ENCODE results near the gene C1orf174. TPM values are rescaled to one million over a fixed set of nuclear protein-coding genes. Genes with fewer than 3 reads are reported as not detected.

The C1orf174 gene
- 45.7 and 49.7 TPM in 2 replicates for total RNA-seq (2012; rRNA removed)
- 22.5 and 26.7 TPM in 2 replicates for polyA plus RNA-seq (2012; rRNA removed)
- 18.4 and 30.4 TPM in 2 replicates for polyA plus RNA-seq (2012; cell fraction: cytosol; rRNA removed)
- 41.8 and 56.3 TPM in 2 replicates for polyA plus RNA-seq (2012; cell fraction: nucleus; rRNA removed; ENCODE audit: low replicate concordance)
- Bru-seq, nascent RNA, result percentile 71 among the genes with signal in this experiment
- percentile 74 among the genes with signal in this experiment for BruChase-seq, experiment 1, labeled RNA remaining after a 6-hour chase
- BruChase-seq, experiment 2, labeled RNA remaining after a 2-hour chase, result percentile 67 among the genes with signal in this experiment
- long read RNA-seq, transcript C1orf174-201 (4 exons, 1,666 nt), result major isoform, 36 of 46 reads
- long read RNA-seq, partial matches to known transcripts, result 4 of 46 reads
- long read RNA-seq, other reads (novel, unspliced or antisense), result 6 of 46 reads

DNA sequence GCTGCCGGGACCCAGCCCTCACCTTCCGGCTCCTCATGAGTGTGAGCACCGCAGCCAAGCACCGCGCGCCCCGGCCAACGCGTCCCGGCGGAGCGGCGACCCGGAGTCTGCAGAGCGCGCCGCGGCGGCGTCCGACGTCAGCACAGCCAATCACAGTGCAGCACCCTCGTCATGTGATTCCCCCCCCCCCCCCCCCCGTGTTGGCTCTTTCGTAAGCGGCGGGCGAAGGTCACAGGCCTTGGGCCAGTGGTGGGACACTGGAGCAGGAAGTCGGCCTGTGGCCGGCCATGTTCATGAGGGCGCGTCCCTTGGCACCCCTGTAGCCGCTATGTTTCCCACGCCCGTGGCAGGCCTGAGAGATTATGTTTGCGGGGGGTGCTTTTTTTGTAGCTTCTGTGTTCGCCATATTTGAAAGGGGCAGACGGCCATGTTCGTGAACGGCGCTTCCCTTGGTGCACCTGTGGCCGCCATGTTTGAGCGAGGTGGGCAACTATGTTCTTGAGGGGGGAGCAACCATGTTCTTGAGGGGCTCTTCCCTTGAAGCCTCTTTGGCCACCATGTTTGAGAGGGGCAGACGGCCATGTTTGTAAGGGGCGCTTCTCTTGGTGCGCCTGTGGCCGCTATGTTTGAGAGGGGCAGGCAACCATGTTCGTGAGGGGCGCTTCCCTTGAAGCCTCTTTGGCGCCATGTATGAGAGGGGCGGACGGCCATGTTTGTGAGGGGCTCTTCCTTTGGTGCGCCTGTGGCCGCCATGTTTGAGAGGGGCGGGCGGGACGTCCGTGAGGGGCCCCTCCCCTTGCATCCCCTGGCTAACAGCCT is at the start of gene C1orf174:
TSS of gene C1orf174 (minus strand) at position 123 of the 819 bp plus-strand sequence. CDS start at position 37, 86 bp downstream.
- no peaks in the 10 kb centered on the region for H3K9me3 ChIP-seq (ENCODE audit: control insufficient read depth, insufficient read depth, low read length)
- intact Hi-C loops (cut with micrococcal nuclease) (loop anchor here (2.0 kb wide), 1 partner anchor 44 kb away; the partner anchor contains the start of genes CEP104 and DFFB), in situ Hi-C loops (cut with MboI; ENCODE audit: low sequenced_read_pairs) (loop anchor here (25.0 kb wide), 1 partner anchor 2012 kb away; no protein-coding TSS in a partner anchor), dilution Hi-C loops (cut with HindIII; ENCODE audit: low sequenced_read_pairs, unreplicated experiment) (no loop called here)
- peak within 1 kb of the TSS; percentile 81; the same call in 1 of the 2 replicates for H2AK5ac ChIP-seq (ENCODE audit: low read depth, low read length)
- peak within 1 kb of the TSS; percentile 74 for H3K14ac ChIP-seq (replicated peaks; ENCODE audit: low read depth, low read length)
- H2BK20ac ChIP-seq (ENCODE audit: low read depth, low read length), result peak within 1 kb of the TSS; percentile 27; the same call in 1 of the 2 replicates
- peaks cover 14% of the 10 kb centered on the region for H4K20me1 ChIP-seq (ENCODE audit: insufficient read depth, low read length)
- peak within 1 kb of the TSS; percentile 71 for H3K9ac ChIP-seq (ENCODE audit: low read depth, low read length)
- H3K23ac ChIP-seq (ENCODE audit: low read depth, low read length), result peak within 1 kb of the TSS; percentile 52
- H2BK15ac ChIP-seq (ENCODE audit: low read depth, low read length), result peak within 1 kb of the TSS; percentile 18; the same call in 1 of the 3 replicates
- WGBS, 2 experiments (ENCODE audit: extremely low coverage in 2 of 2, insufficient read length in 1 of 2), result 0% methylated on average over 3 of the region's 58 CpGs; no CpG with 5 or more reads in 1 of the 2 experiments
- H3K36me3 ChIP-seq (ENCODE audit: control insufficient read depth, insufficient read depth, low read length), result no peaks in the 10 kb centered on the region
- H2BK120ac ChIP-seq (ENCODE audit: low read depth, low read length), result peak within 1 kb of the TSS; percentile 66
- H3K4ac ChIP-seq (ENCODE audit: low read depth, low read length), result peak within 1 kb of the TSS; percentile 88
- H4K8ac ChIP-seq (ENCODE audit: low read depth in 2 of 2, low read length in 2 of 2), result peak within 1 kb of the TSS; percentile 48 to 94
- H3K18ac ChIP-seq (ENCODE audit: low read depth, low read length), result peak within 1 kb of the TSS; percentile 25; the same call in 1 of the 2 replicates
- H3K79me1 ChIP-seq (ENCODE audit: low read depth in 1 of 2, low read length in 2 of 2), result peaks cover 5 to 23% of the 10 kb centered on the region in 2 experiments; a peak in 3 of 4 replicates
- ChIA-PET CTCF (no interaction called here), POLR2A (ENCODE audit: unreplicated experiment) (no interaction called here)
- H4K5ac ChIP-seq (ENCODE audit: low read depth, low read length), result peak within 1 kb of the TSS; percentile 37
- H4K91ac ChIP-seq (ENCODE audit: insufficient read depth, low read depth, low read length), result peak within 1 kb of the TSS; percentile 83
- peak within 1 kb of the TSS; percentile 73 for H3K56ac ChIP-seq (ENCODE audit: extremely low read depth, insufficient read depth, low read length)
- peak within 1 kb of the TSS; percentile 60 for H3K4me3 ChIP-seq (ENCODE audit: insufficient read depth, low read depth, low read length)
- ATAC-seq (ENCODE audit: low read depth) (peak; percentile 88), DNase-seq (peak; percentile 98)
- peaks cover 5% of the 10 kb centered on the region; the same call in 1 of the 2 replicates for H3K9me1 ChIP-seq (ENCODE audit: insufficient read depth, low read length)
- H3K4me2 ChIP-seq (ENCODE audit: low read depth, low read length), result peak within 1 kb of the TSS; percentile 85
- H3K27ac ChIP-seq (ENCODE audit: insufficient read depth, low read length), result peak within 1 kb of the TSS; percentile 78
- H3K4me1 ChIP-seq (ENCODE audit: control insufficient read depth, insufficient read depth, low read length), result peaks cover 9% of the 10 kb centered on the region
- peak within 1 kb of the TSS; percentile 88 for H2BK5ac ChIP-seq (ENCODE audit: low read depth, low read length, poor library complexity, severe bottlenecking)
- H2AK9ac ChIP-seq (replicated peaks; ENCODE audit: low read depth, low read length, poor library complexity), result peak within 1 kb of the TSS; percentile 95
- BruUV-seq (replicated peaks), result no TSS peak
- H3K27me3 ChIP-seq (ENCODE audit: control insufficient read depth, insufficient read depth, low read length), result no peaks in the 10 kb centered on the region
- H2AFZ ChIP-seq (replicated peaks; ENCODE audit: low read length, poor library complexity), result peak within 1 kb of the TSS; percentile 100
- TF ChIP-seq, protein P1, sequence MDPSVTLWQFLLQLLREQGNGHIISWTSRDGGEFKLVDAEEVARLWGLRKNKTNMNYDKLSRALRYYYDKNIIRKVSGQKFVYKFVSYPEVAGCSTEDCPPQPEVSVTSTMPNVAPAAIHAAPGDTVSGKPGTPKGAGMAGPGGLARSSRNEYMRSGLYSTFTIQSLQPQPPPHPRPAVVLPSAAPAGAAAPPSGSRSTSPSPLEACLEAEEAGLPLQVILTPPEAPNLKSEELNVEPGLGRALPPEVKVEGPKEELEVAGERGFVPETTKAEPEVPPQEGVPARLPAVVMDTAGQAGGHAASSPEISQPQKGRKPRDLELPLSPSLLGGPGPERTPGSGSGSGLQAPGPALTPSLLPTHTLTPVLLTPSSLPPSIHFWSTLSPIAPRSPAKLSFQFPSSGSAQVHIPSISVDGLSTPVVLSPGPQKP (IDR thresholded peaks at IDR 0.05; ENCODE audit: borderline replicate concordance, low read depth, low read length), result no peak
- TF ChIP-seq FOS (IDR thresholded peaks at IDR 0.05; ENCODE audit: low read depth, low read length), result no peak
- TF ChIP-seq CEBPB (IDR thresholded peaks at IDR 0.05; ENCODE audit: low read depth, low read length), result peak; percentile 89
- TF ChIP-seq MAZ (IDR thresholded peaks at IDR 0.05; ENCODE audit: borderline replicate concordance, low read depth, low read length), result peak; percentile 84
- no peak for TF ChIP-seq BHLHE40 (IDR thresholded peaks at IDR 0.05; ENCODE audit: low read depth, low read length)
- no peak for TF ChIP-seq CHD1 (IDR thresholded peaks at IDR 0.05; ENCODE audit: low read depth, low read length)
- 0 out of 2 replicates have a peak, but pooled peaks have one; percentile 44 for TF ChIP-seq POLR2A (IDR thresholded peaks at IDR 0.05; ENCODE audit: low read depth, low read length)
- TF ChIP-seq RCOR1 (IDR thresholded peaks at IDR 0.05; ENCODE audit: insufficient replicate concordance, low read length), result no peak
- TF ChIP-seq SMC3 (IDR thresholded peaks at IDR 0.05; ENCODE audit: low read depth, low read length), result 0 out of 2 replicates have a peak, but pooled peaks have one; percentile 6
- TF ChIP-seq, protein P2, sequence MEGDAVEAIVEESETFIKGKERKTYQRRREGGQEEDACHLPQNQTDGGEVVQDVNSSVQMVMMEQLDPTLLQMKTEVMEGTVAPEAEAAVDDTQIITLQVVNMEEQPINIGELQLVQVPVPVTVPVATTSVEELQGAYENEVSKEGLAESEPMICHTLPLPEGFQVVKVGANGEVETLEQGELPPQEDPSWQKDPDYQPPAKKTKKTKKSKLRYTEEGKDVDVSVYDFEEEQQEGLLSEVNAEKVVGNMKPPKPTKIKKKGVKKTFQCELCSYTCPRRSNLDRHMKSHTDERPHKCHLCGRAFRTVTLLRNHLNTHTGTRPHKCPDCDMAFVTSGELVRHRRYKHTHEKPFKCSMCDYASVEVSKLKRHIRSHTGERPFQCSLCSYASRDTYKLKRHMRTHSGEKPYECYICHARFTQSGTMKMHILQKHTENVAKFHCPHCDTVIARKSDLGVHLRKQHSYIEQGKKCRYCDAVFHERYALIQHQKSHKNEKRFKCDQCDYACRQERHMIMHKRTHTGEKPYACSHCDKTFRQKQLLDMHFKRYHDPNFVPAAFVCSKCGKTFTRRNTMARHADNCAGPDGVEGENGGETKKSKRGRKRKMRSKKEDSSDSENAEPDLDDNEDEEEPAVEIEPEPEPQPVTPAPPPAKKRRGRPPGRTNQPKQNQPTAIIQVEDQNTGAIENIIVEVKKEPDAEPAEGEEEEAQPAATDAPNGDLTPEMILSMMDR (conservative IDR thresholded peaks at IDR 0.05; ENCODE audit: low read depth, low read length), result no peak
- TF ChIP-seq RAD21 (IDR thresholded peaks at IDR 0.05; ENCODE audit: low read length), result no peak

Measured in IMR-90 (cell line).